HG03039 (cell line): ENCODE measurements around the gene OPN1LW.
"Not testable (repeated sequence)": the region's sequence is repeated elsewhere in the genome, so short reads cannot be mapped to it uniquely, and the experiment has no call there.

Experiments
- ATAC-seq: cut with Tn5 transposase; IDR thresholded peaks from one replicate; pipeline ENCODE4 v1.9.1; 2021; ENCODE audit warnings: mild to moderate bottlenecking, moderate library complexity; ENCODE audit not compliant: unreplicated experiment

Gene OPN1LW

DNA sequence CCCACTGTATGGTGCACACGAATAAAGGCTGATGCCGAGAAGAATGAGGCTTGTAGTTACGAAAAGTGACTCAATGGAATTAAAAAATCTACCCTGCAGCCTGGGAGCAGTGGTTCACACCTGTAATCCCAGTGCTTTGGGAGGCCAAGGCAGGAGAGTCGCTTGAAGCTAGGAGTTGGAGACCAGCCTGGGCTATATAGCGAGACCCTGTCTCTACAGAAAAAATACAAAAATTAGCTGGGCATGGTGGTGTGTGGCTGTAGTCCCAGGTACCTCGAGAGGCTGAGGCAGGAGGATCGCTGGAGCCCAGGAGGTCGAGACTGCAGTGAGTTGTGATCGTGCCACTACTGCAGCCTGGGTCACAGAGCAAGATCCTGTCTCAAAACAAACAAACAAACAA, 11.7 kb upstream of the OPN1LW start:
- no peak for ATAC-seq

DNA sequence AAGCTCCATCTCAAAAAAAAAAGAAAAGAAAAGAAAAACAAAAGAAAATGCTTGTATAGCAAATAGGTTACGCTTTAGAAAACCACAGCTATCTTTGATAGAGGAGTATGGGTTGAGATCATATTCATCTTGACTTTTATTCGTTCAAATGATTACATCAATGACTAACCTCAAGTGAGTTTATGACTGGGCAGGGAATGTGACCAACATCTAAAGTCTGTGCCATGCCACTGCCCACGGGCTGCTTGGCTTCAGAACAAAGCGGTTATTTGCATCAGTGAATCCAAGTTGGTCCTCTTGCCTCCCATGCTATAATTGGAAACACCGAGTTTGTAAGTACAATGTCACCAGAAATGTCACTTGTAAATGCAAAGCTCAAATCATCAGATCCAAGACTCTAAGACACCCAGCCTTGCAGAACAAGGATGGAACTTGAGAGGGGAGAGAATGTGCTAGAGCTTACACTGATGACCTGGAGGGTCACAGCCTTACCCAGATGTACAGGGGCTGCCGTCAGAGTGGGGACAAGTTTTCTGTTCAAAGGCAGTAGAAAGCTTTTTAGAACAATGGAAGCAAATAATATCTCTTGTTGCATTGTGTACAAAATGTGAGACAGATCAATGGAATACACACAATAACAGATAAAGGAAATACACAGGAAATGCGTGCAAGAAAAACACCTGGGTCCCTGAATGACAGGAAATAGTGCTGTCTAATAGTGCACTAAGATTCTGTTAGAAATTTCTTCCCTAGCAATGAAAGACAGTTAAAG, 8.4 kb upstream of the OPN1LW start:
- ATAC-seq = no peak

DNA sequence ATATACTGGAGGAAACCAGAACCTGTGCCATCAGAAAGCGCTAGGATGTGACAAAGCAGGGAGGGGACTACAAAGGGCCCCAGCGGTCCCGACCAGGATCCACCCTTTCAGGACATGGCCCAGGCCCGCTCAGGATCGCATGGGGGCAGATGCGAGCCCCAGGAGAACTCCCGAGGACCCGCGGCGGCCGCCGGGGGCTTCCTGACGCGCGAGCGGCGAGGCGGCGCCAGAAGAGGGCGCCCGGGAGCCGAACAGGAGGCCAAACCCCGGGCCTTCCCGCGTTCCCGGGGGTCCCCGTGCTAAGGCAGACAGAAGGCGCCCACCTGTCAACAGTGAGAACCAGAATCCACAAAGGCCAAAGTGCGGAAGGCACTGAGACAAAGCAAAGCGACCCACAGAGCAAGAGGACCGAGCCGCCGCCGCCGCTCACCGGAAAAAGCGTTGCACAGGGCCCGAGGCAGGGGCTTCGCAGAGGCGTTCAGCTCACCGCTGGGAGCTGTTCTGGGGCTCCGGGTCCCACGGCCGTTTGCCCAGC, 7.3 kb upstream of the OPN1LW start:
- ATAC-seq = no peak

DNA sequence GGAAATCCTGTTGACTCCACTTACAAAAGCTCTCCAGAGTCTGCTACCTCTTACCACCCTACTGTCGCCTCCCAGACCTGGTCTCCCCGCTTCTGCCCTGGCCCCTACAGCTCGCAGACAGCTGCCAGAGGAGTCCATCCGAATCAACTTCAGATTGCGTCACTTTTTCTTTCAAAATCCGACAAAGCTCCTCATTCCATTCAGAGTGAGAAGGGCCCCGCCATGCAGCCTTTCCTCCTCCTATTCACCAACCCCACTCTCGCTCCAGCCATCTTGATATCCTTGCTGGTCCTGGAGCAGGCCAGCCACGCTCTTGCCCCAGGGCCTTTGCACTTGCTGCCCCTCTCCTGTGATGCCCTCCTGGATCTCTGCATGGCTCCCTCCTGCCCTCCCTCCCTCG, 5.2 kb upstream of the OPN1LW start:
- no peak for ATAC-seq

DNA sequence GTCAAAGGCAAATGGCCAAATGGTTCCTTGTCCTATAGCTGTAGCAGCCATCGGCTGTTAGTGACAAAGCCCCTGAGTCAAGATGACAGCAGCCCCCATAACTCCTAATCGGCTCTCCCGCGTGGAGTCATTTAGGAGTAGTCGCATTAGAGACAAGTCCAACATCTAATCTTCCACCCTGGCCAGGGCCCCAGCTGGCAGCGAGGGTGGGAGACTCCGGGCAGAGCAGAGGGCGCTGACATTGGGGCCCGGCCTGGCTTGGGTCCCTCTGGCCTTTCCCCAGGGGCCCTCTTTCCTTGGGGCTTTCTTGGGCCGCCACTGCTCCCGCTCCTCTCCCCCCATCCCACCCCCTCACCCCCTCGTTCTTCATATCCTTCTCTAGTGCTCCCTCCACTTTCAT, 3.8 kb upstream of the OPN1LW start:
- ATAC-seq = no peak

DNA sequence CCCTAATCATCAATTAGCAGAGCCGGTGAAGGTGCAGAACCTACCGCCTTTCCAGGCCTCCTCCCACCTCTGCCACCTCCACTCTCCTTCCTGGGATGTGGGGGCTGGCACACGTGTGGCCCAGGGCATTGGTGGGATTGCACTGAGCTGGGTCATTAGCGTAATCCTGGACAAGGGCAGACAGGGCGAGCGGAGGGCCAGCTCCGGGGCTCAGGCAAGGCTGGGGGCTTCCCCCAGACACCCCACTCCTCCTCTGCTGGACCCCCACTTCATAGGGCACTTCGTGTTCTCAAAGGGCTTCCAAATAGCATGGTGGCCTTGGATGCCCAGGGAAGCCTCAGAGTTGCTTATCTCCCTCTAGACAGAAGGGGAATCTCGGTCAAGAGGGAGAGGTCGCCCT, 3.3 kb upstream of the OPN1LW start:
- ATAC-seq = no peak

DNA sequence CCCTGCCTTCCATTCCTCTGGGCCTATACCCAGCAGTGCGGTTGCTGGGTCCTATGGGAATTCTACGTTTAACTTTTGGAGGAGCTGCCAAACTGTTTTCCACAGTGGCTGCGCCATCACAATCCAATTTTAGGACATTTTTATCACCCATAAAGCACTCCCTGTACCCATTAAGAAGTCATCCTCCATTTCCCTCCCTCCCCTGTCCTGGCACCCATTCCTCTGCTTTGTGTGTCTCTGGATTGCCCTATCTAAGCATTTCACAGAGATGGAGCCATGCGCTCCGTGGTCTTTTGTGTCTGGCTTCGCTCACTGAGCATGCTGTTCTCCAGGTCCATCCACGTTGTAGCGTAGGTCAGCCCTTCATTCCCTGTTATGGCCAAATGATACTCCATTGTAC, 1.7 kb upstream of the OPN1LW start:
- ATAC-seq = no peak

DNA sequence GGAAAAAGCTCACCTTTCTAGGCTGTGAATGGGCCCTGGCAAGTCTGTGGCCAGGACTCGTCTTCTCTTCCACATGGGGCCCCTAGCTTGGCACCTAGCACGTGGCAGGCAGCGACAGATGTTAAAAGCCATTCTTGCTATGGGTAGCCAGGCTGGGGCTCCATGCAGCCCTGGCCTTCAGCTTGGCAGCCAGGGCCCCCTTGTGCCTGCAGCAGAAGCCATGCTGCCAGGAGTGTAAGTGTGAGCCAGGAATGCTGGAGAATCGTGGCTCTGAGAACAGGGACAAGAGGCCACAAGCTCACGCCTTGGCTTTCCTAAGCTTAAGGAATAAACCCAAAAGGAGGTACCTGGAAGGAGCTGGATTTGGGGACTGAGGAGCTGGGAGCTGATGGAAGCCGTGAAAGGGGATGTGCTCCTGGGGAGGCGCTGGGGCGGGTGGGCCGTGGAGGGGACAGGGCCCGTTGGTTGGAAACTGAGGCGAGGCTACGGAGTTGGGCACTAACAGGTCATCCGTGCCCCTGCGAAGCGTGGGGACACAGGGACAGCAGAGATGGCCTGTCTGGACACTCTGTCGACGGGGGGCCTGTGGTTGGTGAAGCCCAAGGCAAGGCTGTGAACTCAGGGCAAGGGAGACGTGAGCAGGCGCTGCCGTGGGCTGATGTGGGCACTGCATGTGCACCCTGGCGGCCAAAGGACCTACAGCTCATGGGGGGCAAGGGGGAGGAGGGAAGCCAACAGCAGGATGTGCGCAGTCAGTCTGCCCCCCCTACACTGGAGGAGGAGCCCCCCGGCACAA, 895 bp upstream of the OPN1LW start:
- no peak for ATAC-seq

DNA sequence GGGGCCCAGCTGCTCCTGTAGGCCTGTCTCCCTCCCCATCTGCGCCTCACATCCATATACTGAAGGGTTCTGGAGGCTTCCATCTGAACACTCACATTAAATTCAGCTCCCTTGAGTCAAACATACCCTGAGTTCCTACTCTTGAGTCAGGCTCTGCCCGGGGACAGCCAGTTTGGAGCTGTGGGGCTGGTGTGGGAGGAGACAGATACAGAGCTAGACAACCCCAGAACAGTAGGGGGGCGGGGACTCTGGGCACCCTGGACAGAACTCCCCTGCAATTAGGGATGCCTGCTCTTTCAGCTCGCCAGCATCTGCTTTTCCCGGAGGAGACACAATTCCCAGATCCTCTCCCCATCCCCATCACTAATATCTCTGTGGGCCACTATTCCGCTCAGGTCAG, 7.0 kb downstream of the OPN1LW start:
- ATAC-seq = not testable (repeated sequence)

DNA sequence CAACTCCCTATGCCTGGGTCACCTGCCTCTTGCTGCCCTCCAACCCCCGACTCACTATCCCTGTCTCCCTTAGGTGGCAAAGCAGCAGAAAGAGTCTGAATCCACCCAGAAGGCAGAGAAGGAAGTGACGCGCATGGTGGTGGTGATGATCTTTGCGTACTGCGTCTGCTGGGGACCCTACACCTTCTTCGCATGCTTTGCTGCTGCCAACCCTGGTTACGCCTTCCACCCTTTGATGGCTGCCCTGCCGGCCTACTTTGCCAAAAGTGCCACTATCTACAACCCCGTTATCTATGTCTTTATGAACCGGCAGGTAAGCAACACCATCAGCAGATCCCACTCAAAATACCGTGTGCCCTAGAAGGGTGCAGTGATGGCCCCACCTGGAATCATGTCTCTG, 12.2 kb downstream of the OPN1LW start:
- not testable (repeated sequence) for ATAC-seq

DNA sequence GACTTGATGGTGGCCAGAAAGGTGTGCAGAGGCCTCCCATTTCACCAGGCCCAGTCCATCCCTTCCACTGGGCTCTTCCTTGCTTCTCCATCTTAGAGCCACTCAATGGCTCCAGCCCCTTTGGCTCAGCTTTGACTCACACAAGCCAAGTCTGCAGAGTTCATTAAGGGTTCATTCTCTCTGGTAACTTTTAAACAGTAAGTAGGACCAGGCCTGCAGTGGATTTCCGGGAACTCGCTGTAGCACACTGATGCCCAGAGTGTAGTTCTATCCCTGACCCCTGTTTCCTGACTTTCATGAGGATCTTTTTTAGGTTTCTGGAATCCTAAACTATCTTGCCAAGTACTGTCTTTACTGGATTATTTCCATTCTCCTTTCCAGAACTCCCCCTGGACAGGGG, 13.2 kb downstream of the OPN1LW start:
- ATAC-seq = not testable (repeated sequence)

DNA sequence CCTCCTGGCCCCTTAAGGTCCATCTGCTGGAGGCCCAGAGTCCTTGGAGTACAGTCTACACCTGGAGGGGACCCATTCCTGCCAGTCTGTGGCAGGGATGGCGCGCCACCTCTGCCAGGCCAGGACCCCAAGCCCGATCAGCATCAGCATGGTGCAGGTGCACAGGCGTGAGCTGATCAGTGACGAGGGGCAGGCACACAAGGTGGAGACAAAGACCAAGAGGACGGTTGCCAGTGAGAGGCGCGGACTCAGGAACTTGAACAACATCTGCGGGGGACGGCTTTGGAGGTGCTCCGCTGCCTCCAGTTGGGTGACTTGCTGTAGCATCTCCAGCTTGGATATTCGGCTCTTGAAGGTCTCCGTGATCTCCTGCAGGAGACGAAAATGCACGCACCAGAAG, 15.3 kb downstream of the OPN1LW start:
- ATAC-seq = not testable (repeated sequence)

DNA sequence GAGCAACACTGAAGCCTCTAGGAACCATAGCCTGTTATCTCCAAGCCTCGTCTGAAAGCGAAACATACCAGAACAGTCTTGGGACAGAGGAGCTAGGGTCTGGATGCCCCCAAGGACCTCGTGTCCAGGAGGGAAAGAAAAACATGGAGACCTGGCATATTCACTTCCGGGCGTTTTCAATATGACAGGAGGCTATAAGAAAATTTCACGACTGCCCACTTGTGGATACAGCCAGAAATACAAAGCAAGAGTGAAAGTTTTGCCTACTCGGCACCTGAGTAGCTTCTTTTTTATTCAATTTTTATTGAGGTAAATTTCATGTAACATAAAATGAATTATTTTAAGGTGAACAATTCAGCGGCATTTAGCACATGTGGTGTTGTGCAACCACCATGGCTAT, 20.9 kb downstream of the OPN1LW start:
- ATAC-seq = not testable (repeated sequence)

DNA sequence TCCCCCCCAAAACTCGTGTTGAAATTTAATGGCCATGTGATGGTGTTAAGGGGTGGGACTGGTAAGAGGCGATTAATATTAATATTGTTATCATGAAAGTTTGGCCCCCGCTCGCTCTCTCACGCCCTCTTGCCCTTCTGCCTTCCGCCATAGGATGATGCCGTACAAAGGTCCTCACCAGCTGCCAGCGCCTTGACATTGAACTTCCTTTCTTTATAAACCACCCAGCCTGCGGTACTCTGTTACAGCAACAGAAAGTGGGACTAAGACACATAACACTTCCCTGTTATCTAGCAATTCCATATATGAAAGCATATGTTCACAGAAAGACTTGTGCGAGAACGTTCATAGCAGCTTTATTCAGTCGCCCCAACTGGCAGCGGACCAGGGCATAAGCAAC, 24.3 kb downstream of the OPN1LW start:
- not testable (repeated sequence) for ATAC-seq

DNA sequence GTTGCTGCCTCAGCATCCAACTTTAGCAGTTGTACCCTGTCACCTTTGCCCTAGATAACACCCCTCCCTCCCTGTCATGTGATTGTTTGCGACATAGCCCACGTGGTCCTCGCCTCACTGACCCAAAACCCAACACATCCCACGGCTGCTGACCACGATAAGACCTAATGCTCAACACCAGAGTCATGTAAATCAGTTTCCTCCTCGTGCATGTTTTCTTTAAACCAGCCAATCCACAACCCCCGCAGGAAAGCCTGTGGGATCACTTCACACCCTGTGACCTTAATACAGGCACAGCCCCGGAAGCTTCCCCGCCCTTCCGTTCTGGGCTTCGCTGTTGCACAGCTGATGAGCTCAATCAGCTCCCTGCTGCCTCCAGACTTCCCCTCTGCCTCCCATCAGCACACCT, 28.5 kb downstream of the OPN1LW start:
- not testable (repeated sequence) for ATAC-seq

DNA sequence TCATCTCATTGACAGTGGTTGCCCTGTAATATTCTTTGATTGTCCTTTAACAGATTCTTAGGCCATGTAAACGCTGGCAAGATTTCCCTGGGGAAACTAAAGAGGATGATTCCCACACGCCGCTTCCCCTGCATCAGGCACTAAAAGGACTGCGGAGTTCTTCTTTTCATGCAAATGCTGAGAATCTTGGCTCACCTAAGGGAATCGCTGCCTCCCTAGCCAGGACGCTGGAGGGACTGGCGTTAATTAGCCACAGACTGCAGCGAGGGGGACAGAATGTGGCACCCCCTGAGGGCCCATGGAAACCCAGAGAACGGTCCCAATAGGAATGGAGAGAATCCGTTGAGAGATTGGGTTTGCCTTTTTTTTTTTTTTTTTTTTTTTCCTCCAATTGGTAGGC, 30.3 kb downstream of the OPN1LW start:
- ATAC-seq = not testable (repeated sequence)

DNA sequence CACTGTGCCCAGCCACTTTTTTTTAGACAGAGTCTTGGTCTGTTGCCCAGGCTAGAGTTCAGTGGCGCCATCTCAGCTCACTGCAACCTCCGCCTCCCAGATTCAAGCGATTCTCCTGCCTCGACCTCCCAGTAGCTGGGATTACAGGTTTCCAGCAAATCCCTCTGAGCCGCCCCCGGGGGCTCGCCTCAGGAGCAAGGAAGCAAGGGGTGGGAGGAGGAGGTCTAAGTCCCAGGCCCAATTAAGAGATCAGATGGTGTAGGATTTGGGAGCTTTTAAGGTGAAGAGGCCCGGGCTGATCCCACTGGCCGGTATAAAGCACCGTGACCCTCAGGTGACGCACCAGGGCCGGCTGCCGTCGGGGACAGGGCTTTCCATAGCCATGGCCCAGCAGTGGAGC, 38.3 kb downstream of the OPN1LW start, which contains the start of gene OPN1MW:
OPN1MW (plus strand) TSS at position 301 of the 400 bp plus-strand sequence; CDS start at position 383, 82 bp downstream.
- ATAC-seq = not testable (repeated sequence)

DNA sequence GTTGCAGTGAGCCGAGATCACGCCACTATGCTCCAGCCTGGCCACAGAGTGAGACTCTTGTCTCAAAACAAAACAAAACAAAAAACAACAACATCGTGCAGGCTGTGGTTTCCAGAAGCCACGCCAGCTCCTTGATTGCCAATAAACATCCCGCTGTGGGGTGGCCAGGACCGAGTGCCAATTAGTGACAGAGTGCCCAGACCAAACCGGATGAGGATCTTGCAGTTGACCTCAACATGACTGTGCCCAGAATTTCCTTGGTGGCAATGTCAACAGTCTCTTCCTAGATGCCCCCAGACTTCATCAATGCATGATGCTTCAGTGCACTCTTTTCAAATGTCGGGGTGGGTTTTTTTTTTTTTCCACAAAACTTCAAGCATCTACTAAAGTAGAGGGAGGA, 39.8 kb downstream of the OPN1LW start:
- not testable (repeated sequence) for ATAC-seq

DNA sequence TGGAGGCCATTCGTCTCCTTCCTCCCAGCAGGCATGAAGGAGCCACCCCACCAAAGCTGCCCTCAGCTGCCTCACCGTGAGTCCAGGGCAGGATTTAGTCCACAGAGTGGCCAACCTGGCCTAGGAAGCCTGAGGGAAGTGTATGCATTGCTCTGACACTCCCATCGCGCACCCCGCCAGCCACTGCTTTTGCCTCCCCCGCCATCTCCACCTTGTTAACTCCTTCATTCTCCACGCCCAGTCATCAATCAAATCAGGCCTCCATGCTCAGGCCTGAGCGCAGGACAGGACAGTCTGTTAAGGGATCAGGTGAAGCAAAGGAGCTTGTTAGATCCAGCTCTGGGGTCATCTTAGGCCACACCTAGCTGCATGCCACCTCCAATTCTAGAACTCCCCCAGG, 48.8 kb downstream of the OPN1LW start:
- ATAC-seq = not testable (repeated sequence)

DNA sequence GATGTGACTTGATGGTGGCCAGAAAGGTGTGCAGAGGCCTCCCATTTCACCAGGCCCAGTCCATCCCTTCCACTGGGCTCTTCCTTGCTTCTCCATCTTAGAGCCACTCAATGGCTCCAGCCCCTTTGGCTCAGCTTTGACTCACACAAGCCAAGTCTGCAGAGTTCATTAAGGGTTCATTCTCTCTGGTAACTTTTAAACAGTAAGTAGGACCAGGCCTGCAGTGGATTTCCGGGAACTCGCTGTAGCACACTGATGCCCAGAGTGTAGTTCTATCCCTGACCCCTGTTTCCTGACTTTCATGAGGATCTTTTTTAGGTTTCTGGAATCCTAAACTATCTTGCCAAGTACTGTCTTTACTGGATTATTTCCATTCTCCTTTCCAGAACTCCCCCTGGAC, 50.3 kb downstream of the OPN1LW start:
- ATAC-seq = not testable (repeated sequence)

DNA sequence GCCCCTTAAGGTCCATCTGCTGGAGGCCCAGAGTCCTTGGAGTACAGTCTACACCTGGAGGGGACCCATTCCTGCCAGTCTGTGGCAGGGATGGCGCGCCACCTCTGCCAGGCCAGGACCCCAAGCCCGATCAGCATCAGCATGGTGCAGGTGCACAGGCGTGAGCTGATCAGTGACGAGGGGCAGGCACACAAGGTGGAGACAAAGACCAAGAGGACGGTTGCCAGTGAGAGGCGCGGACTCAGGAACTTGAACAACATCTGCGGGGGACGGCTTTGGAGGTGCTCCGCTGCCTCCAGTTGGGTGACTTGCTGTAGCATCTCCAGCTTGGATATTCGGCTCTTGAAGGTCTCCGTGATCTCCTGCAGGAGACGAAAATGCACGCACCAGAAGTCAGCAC, 52.4 kb downstream of the OPN1LW start:
- not testable (repeated sequence) for ATAC-seq
